ENCODE results near the gene DLG5.

DLG5 gene

DNA sequence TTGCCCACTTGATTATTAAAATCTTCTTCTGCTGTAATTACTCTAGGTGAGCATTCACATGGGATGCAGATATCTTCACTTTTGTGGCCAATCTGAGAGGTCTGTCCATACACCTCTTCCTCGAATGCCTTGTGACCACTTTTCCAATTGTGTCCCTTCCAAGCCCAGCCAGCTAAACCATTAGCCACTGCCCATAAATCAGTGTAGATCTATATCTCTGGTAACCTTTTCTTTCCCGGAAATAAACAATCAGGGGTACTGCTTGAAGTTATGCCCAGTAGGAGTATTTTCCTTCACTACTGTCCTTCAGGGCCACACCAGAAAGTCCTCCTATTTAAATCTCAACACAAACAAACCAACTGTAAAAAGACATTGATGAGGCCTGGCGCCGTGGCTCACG, 184.4 kb downstream of the DLG5 start:
- DNase-seq, result no peak

GRCh38 chr10:77741746-77742145, 184.8 kb downstream of the DLG5 start:
- no peak for DNase-seq
